K562 (cell line): Measurements from ENCODE around the gene TRDN.

ENCODE experiments used
- CREM ChIP-seq: IDR thresholded peaks from 2 replicates; pipeline ENCODE4 v1.6.1; 2014; ENCODE audit warnings: antibody characterized with exemption, low read depth
- POLR2AphosphoS5 ChIP-seq: IDR thresholded peaks from 2 replicates; pipeline ENCODE4 v1.6.1; 2011; ENCODE audit warnings: mild to moderate bottlenecking, low read depth, low read length, moderate library complexity; ENCODE audit not compliant: control insufficient read depth, insufficient read depth
- SMARCE1 ChIP-seq: fragments of 450-650 bp; IDR thresholded peaks from 2 replicates; pipeline ENCODE4 v1.7.1; 2016; ENCODE audit warnings: mild to moderate bottlenecking
- SP2 ChIP-seq: IDR thresholded peaks from 2 replicates; pipeline ENCODE4 v1.6.1; 2011; ENCODE audit warnings: mild to moderate bottlenecking, low read depth, low read length, moderate library complexity; ENCODE audit not compliant: poor library complexity, severe bottlenecking; ENCODE audit errors: extremely low read depth
- ZNF143 ChIP-seq: sonication (generic); formaldehyde crosslinking; IDR thresholded peaks from 2 replicates; pipeline ENCODE4 v1.9.0; 2022; ENCODE audit warnings: mild to moderate bottlenecking, missing genetic modification reagents
- TF ChIP-seq, protein P1 (sequence below): sonication (generic); formaldehyde crosslinking; IDR thresholded peaks from 2 replicates; pipeline ENCODE4 v1.8.0; 2022; ENCODE audit warnings: mild to moderate bottlenecking, missing genetic modification reagents

- TF ChIP-seq CREM: no peak
- TF ChIP-seq, protein P1, sequence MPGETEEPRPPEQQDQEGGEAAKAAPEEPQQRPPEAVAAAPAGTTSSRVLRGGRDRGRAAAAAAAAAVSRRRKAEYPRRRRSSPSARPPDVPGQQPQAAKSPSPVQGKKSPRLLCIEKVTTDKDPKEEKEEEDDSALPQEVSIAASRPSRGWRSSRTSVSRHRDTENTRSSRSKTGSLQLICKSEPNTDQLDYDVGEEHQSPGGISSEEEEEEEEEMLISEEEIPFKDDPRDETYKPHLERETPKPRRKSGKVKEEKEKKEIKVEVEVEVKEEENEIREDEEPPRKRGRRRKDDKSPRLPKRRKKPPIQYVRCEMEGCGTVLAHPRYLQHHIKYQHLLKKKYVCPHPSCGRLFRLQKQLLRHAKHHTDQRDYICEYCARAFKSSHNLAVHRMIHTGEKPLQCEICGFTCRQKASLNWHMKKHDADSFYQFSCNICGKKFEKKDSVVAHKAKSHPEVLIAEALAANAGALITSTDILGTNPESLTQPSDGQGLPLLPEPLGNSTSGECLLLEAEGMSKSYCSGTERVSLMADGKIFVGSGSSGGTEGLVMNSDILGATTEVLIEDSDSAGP: no peak
- TF ChIP-seq SP2: no peak
- TF ChIP-seq ZNF143 (CRISPR knock-in tag): no peak
- no peak for TF ChIP-seq SMARCE1
- no peak for TF ChIP-seq POLR2AphosphoS5
Observed at GRCh38 chr6:123636282-123636681, 468 bp downstream of the TRDN start.
